Right hindlimb (tissue), 1 donor: Measurements from ENCODE around the gene SELENOO.

Experiments
- DNase-seq: peaks from one replicate; pipeline ENCODE4 v3.0.0-alpha.2; 2018

SELENOO gene

GRCh38 chr22:50256258-50256862 is 55.5 kb downstream of the SELENOO start:
- no peak for DNase-seq

DNA sequence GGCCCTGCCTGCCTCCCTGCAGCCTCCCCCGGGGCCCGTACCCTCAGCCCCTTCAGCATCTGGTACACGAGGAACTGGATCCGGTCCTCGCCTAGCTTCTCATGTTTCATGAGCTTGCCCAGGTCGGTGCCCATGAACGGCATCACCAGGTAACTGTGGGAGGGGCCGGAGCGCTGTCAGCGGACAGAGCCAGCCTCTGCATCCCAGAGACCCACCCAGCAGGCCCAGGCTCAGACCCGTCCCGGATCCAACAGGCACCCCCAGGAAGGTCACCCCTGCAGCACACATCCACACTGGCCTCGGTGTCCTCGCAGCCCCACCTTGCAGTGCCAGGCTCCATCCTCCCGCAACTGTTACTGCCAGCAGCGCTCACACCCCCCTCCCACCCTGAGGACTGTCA is 56.2 kb downstream of the SELENOO start:
- DNase-seq = no peak

- no peak for DNase-seq
These were observed 56.9 kb downstream of the SELENOO start for GRCh38 chr22:50257451-50258360.

GRCh38 chr22:50258361-50259292 is 57.8 kb downstream of the SELENOO start:
- DNase-seq = no peak

DNA sequence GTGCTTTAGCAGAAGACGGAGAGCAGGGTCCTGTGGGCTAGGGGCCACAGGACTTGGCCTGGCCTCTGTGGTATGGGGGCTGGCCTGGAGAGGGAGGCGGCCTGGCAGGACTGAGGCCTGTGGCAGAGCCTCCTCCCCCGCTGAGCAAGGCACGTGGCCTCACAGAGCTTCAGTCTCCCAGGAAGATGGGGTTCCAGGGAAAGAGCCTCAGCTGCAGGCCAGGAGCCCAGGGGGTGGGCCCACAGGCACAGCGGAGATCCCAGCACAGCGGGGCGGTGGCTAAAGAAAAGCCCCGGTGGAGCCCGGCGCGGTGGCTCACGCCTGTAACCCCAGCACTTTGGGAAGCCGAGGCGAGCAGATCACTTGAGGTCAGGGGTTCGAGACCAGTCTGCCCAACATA is 58.5 kb downstream of the SELENOO start:
- DNase-seq = no peak

DNA sequence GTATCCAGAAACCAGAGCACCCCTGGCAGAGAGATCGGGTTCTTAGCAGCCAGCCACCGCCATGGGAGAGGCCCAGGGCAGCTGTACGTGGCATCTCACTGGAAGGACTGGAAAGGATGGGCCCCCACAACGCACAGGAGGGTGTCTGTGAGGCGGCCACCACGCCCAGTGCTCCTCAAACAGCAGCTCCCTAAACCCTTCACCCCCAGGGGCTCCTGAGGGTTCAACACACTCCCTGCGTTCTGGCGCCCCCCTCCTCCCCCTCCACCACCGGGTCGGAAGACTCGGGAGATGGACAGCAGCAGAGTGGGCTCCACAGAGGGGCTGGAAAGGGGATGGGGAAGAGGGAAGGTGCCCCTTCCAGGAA is 59.6 kb downstream of the SELENOO start:
- no peak for DNase-seq

DNA sequence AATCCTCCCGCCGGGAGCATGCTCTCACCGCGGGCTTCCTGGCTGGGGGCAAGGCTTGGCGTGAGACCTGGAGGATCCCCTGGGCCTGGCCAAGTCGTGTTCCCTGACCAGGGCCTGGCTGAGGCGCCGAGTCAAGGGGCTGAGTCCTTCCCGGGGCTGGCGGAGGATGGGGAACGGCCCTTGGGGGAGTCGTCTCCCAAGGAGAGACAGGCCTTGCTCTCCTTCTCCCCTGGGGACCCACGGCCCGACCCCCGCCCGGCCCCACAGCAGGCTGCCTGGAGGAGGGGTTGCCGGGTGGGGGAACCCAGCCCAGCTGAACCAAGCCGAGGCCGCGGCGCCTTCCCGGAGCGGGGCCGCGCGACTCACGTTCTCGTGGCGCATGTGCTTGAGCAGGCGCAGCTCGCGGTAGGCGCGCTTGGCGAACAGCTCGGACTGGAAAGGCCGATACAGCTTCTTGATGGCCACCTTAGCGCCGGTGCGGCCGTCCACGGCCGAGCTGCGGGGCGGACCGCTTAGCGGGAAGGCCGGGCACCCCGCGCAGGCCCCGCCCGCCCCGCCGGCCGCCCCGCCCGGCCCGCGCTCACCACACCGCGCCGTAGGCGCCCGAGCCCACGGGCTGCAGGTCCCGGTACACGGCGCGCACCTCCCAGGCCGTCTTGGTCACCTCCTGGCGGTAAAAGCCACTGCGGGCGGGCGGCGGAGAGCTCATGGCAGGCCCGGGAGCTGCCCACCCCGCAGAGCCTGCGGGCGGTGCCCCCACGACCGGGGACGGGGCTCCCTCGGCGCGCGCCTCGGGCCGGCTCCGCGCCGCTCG is 60.2 kb downstream of the SELENOO start:
- DNase-seq = peak; percentile 71

GRCh38 chr22:50261615-50262459 is 61.0 kb downstream of the SELENOO start, which contains the start of gene MAPK12:
MAPK12 (minus strand) TSS chr22:50261683; CDS start chr22:50261509, 174 bp downstream.
- no peak for DNase-seq

DNA sequence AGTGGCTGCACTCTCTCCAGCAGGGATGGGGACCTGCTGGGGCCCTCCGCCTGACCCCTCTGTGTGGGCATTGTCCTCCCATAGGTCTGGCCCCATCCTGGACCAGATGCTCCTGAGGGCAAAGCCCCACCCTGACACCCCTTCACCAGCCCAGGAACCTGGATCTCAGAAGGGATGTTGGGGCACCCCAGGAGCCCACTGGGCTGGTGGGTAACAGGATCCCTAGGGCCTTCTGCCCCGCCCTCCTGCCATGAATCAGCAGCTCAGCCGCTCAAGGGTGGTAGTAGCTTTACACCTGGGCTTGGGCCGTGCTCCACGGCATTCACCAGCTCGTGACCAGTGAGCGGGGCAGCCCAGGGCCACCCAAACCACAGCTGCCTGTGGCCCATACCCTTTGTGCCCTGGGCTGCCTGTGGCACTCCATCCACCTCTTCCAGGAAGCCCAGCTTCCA is 61.7 kb downstream of the SELENOO start:
- no peak for DNase-seq

GRCh38 chr22:50262973-50263617 is 62.3 kb downstream of the SELENOO start:
- no peak for DNase-seq

- no peak for DNase-seq
These were observed 63.4 kb downstream of the SELENOO start for GRCh38 chr22:50264104-50264745.

DNA sequence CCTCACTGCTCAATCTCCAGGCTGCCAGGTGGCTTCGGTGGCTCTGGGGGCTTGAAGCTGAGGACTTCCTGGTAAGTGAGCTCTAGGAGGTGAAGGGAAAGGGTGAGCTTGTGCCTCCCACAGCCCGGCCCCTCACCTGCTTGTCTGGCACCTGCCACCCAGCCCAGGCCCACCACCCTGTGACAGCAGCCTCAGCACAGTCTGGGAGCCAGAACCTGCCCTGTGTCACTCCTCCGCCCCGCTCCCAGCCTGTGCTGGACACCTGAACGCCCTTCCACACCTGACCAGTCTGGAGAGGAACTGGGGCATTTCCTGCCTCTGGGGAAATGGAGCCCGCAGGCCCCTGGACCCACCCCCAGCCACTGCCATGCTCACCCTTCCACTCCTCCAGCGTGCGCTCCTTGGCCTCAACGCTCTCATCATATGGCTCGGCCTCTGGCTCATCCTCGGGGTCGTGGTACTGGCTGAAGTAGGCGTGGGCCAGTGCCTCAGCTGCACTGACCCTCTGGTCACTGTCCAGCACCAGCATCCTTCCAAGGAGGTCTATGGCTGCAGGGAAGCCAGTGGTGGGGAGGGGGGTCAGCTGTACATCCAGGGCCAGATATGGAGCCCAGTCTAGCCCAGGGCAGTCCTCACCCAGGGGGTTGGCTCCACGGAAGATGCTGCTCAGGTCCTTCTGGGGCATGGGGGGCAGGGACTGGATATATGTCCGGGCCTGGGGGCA is 64.3 kb downstream of the SELENOO start:
- no peak for DNase-seq

GRCh38 chr22:50266994-50267393 is 66.2 kb downstream of the SELENOO start:
- DNase-seq = no peak
